CD4-positive, alpha-beta T cell treated with Interleukin-15 for 4 hours (primary cell): ENCODE measurements around the gene FMOD.

Experiments
- DNase-seq: peaks from one replicate; pipeline ENCODE4 v3.0.0-alpha.2; 2020; ENCODE audit warnings: low spot score

The FMOD gene

GRCh38 chr1:203351037-203351625, at the start of gene FMOD:
Gene FMOD, minus strand, starts transcription at chr1:203351122. Its CDS starts 2,852 bp downstream, at chr1:203348270.
- DNase-seq, result no peak

- DNase-seq, result no peak
Observed at GRCh38 chr1:203396595-203397194, 45.8 kb upstream of the FMOD start.

GRCh38 chr1:203395751-203396150, 44.8 kb upstream of the FMOD start:
- DNase-seq, result no peak

GRCh38 chr1:203390298-203390697, 39.4 kb upstream of the FMOD start:
- DNase-seq, result no peak

GRCh38 chr1:203388683-203389082, 37.8 kb upstream of the FMOD start:
- DNase-seq, result no peak

- no peak for DNase-seq
Observed at GRCh38 chr1:203382026-203382425, 31.1 kb upstream of the FMOD start.

GRCh38 chr1:203381151-203381751, 30.3 kb upstream of the FMOD start:
- no peak for DNase-seq

- no peak for DNase-seq
Observed at GRCh38 chr1:203380420-203381150, 29.7 kb upstream of the FMOD start.

- no peak for DNase-seq
Observed at GRCh38 chr1:203379825-203380224, 28.9 kb upstream of the FMOD start.

GRCh38 chr1:203378556-203379245, 27.8 kb upstream of the FMOD start:
- no peak for DNase-seq

GRCh38 chr1:203373991-203374390, 23.1 kb upstream of the FMOD start:
- DNase-seq, result no peak

GRCh38 chr1:203373002-203373401, 22.1 kb upstream of the FMOD start:
- DNase-seq, result no peak

- DNase-seq, result no peak
Observed at GRCh38 chr1:203371288-203371687, 20.4 kb upstream of the FMOD start.

GRCh38 chr1:203369666-203370065, 18.7 kb upstream of the FMOD start:
- DNase-seq, result no peak

- DNase-seq, result no peak
Observed at GRCh38 chr1:203368624-203369451, 17.9 kb upstream of the FMOD start.

GRCh38 chr1:203367057-203367456, 16.1 kb upstream of the FMOD start:
- DNase-seq, result no peak

GRCh38 chr1:203366476-203366875, 15.6 kb upstream of the FMOD start:
- DNase-seq, result no peak

GRCh38 chr1:203364806-203365205, 13.9 kb upstream of the FMOD start:
- no peak for DNase-seq

- no peak for DNase-seq
Observed at GRCh38 chr1:203364094-203364801, 13.3 kb upstream of the FMOD start.

GRCh38 chr1:203362720-203363025, 11.8 kb upstream of the FMOD start:
- DNase-seq, result no peak
